PC-3 (cell line): ENCODE measurements around the gene LSR. TPM values are rescaled to one million over a fixed set of nuclear protein-coding genes. Genes with fewer than 3 reads are reported as not detected.

Source experiments
- ATAC-seq: fragments of 200-7000 bp; cut with Tn5 transposase; 2 replicates; pipeline ENCODE4 v1.9.1; 2020; ENCODE audit warnings: mild to moderate bottlenecking, moderate library complexity
- BruUV-seq: library from RNA; stranded (reverse); fragments of 400-500 nt; replicated peaks from 2 replicates; lab custom pipeline; 2021; lab: Mats Ljungman, UMichigan
- CTCF ChIA-PET: fragments of 300-600 bp; sonication (Branson Sonifier 250); formaldehyde crosslinking; loops from one replicate; lab custom pipeline; 2022; ENCODE audit warnings: antibody characterized with exemption; lab: Charles Lee
- POLR2A ChIA-PET: fragments of 300-600 bp; sonication (Branson Sonifier 250); formaldehyde crosslinking; loops from one replicate; lab custom pipeline; 2022; ENCODE audit warnings: antibody characterized with exemption; ENCODE audit not compliant: unreplicated experiment; lab: Charles Lee
- DNase-seq: peaks from one replicate; pipeline ENCODE4 v3.0.0-alpha.2; 2015
- H2AFZ ChIP-seq: fragments of 300-600 bp; sonication (generic); 2 replicates; pipeline ENCODE4 v1.6.0; 2016; ENCODE audit warnings: antibody characterized with exemption, low read length
- H3F3A ChIP-seq: fragments of 300-600 bp; sonication (generic); one replicate; pipeline ENCODE4 v1.6.0; 2017; ENCODE audit warnings: antibody characterized with exemption, low read length, control low read depth, mild to moderate bottlenecking; ENCODE audit not compliant: unreplicated experiment
- H3K27ac ChIP-seq: fragments of 300-600 bp; sonication (generic); 2 replicates; pipeline ENCODE4 v1.5.1; 2016; ENCODE audit warnings: mild to moderate bottlenecking, low read length
- H3K27me3 ChIP-seq: fragments of 300-600 bp; sonication (generic); 2 replicates; pipeline ENCODE4 v1.6.1; 2016; ENCODE audit warnings: low read length, mixed read lengths
- H3K36me3 ChIP-seq: fragments of 300-600 bp; sonication (generic); 2 replicates; pipeline ENCODE4 v1.6.1; 2016; ENCODE audit warnings: low read depth, mixed run types, low read length, mixed read lengths
- H3K4me1 ChIP-seq: fragments of 300-600 bp; sonication (generic); 2 replicates; pipeline ENCODE4 v1.5.1; 2016; ENCODE audit warnings: low read length; ENCODE audit not compliant: insufficient read depth
- H3K4me2 ChIP-seq: fragments of 300-600 bp; sonication (generic); 2 replicates; pipeline ENCODE4 v1.6.0; 2016; ENCODE audit warnings: low read length
- H3K4me3 ChIP-seq: fragments of 300-600 bp; sonication (generic); 2 replicates; pipeline ENCODE4 v1.5.1; 2016; ENCODE audit warnings: mild to moderate bottlenecking, low read length, mixed read lengths
- H3K79me2 ChIP-seq: fragments of 300-600 bp; sonication (generic); 2 replicates; pipeline ENCODE4 v1.6.1; 2017; ENCODE audit warnings: low read length, mixed read lengths
- H3K9ac ChIP-seq: fragments of 300-600 bp; sonication (generic); 2 replicates; pipeline ENCODE4 v1.6.0; 2016; ENCODE audit warnings: mild to moderate bottlenecking, low read length
- H3K9me2 ChIP-seq: fragments of 300-600 bp; sonication (generic); replicated peaks from 2 replicates; pipeline ENCODE4 v1.6.1; 2016; ENCODE audit warnings: mixed run types, low read length, mixed read lengths
- H3K9me3 ChIP-seq: fragments of 300-600 bp; sonication (generic); 2 replicates; pipeline ENCODE4 v1.6.1; 2016; ENCODE audit warnings: low read length, mixed read lengths
- H4K20me1 ChIP-seq: fragments of 300-600 bp; sonication (generic); 2 replicates; pipeline ENCODE4 v1.6.1; 2016; ENCODE audit warnings: low read length, mixed read lengths
- EZH2 ChIP-seq: fragments of 300-600 bp; sonication (generic); IDR thresholded peaks from one replicate; pipeline ENCODE4 v1.6.1; 2017; ENCODE audit warnings: antibody characterized with exemption, mild to moderate bottlenecking, low read length; ENCODE audit not compliant: unreplicated experiment
- EZH2phosphoT487 ChIP-seq: fragments of 300-600 bp; sonication (generic); IDR thresholded peaks from 2 replicates; pipeline ENCODE4 v1.6.1; 2018; ENCODE audit warnings: mild to moderate bottlenecking, antibody characterized with exemption, low read length, borderline replicate concordance
- intact Hi-C: fragments of 100-400 bp; cut with micrococcal nuclease; formaldehyde crosslinking; loops from 2 replicates; pipeline ENCODE4 v1.9.0; 2023
- total RNA-seq: library from RNA; depleted of rRNA; stranded (reverse); fragments of >200 nt; gene quantifications from 2 replicates; pipeline ENCODE4 v1.2.3, GENCODE V29; 2014; rRNA removed
- TF ChIP-seq, protein P1 (sequence below): fragments of 300-600 bp; sonication (generic); conservative IDR thresholded peaks from 2 replicates; pipeline ENCODE4 v1.5.1; 2017; ENCODE audit warnings: antibody characterized with exemption, low read depth, mild to moderate bottlenecking, low read length

The LSR gene
- total RNA-seq, 1 experiment from 2014 or later, result 91.0 TPM

DNA sequence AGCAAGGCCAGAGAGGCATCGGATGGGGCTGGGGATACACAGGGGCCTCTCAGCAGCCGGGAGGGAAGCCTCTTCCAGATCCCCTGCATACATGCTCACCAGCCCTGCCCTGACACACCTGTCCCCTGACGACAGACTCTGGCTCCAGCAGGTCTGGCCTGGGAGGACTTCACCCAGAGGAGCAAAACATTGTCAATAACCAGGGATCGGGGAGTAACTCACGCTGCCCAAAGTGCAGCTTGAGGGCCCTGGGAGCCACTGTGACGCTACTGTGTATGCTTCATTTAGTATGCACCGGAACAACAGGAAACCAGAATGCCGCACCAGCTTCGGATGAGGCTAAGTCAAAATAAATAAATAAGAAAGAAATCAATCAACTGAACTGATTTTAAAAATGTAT lies 67.8 kb downstream of the LSR start:
- Histone ChIP-seq H4K20me1 (no peaks in the 10 kb centered on the region), H3K36me3 (no peaks in the 10 kb centered on the region), H3K9me2 (no peaks in the 10 kb centered on the region), H3K4me2 (no peak overlapping the region), H2AFZ (no peak overlapping the region), H3K9me3 (no peaks in the 10 kb centered on the region), H3F3A (no peaks in the 10 kb centered on the region), H3K4me1 (peaks cover 13% of the 10 kb centered on the region), H3K4me3 (no peak overlapping the region), H3K9ac (no peak overlapping the region), H3K79me2 (no peaks in the 10 kb centered on the region), H3K27me3 (no peaks in the 10 kb centered on the region), H3K27ac (no peak overlapping the region)
- no peak for TF ChIP-seq EZH2phosphoT487
- no peak for TF ChIP-seq EZH2
- TF ChIP-seq, protein P1, sequence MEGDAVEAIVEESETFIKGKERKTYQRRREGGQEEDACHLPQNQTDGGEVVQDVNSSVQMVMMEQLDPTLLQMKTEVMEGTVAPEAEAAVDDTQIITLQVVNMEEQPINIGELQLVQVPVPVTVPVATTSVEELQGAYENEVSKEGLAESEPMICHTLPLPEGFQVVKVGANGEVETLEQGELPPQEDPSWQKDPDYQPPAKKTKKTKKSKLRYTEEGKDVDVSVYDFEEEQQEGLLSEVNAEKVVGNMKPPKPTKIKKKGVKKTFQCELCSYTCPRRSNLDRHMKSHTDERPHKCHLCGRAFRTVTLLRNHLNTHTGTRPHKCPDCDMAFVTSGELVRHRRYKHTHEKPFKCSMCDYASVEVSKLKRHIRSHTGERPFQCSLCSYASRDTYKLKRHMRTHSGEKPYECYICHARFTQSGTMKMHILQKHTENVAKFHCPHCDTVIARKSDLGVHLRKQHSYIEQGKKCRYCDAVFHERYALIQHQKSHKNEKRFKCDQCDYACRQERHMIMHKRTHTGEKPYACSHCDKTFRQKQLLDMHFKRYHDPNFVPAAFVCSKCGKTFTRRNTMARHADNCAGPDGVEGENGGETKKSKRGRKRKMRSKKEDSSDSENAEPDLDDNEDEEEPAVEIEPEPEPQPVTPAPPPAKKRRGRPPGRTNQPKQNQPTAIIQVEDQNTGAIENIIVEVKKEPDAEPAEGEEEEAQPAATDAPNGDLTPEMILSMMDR, result no peak
- ChIA-PET POLR2A (no interaction called here), CTCF (interaction anchor here (0.5 kb wide), 1 partner anchor 21 kb away, joined by 4 read pairs; no protein-coding TSS in a partner anchor)
- ATAC-seq, result no peak
- no peak for DNase-seq
- intact Hi-C loops, result no loop called here
- BruUV-seq, result no TSS peak

Other genes with a start within 250 kb of the LSR start
- gene GRAMD1A, start 248.7 kb upstream of the LSR start, total RNA-seq, result 24.8 and 32.8 TPM in 2 replicates
- 1.7 TPM in 2 replicates for gene SCN1B, start 218.5 kb upstream of the LSR start, total RNA-seq
- gene HPN, start 207.3 kb upstream of the LSR start, total RNA-seq, result 0.18 TPM in 1 of 2 replicates, not detected in the other
- gene FXYD3, start 133.2 kb upstream of the LSR start, total RNA-seq, result 48.7 and 61.6 TPM in 2 replicates
- 0.22 TPM in 1 of 2 replicates, not detected in the other for gene LGI4, start 113.9 kb upstream of the LSR start, total RNA-seq
- not detected in 2 replicates for gene FXYD1, start 110.2 kb upstream of the LSR start, total RNA-seq
- gene FXYD7, start 105.7 kb upstream of the LSR start, total RNA-seq, result not detected in 2 replicates
- gene FXYD5, start 94.3 kb upstream of the LSR start, total RNA-seq, result 114 and 123 TPM in 2 replicates
- gene FAM187B, start 20.3 kb upstream of the LSR start, total RNA-seq, result not detected in 2 replicates
- gene USF2, start 20.0 kb downstream of the LSR start, total RNA-seq, result 102 and 103 TPM in 2 replicates
- gene HAMP, start 33.5 kb downstream of the LSR start, total RNA-seq, result not detected in 2 replicates
- gene MAG, start 43.2 kb downstream of the LSR start, total RNA-seq, result not detected in 2 replicates
- gene CD22, start 80.2 kb downstream of the LSR start, total RNA-seq, result 0.07 TPM in 1 of 2 replicates, not detected in the other
- not detected in 2 replicates for gene FFAR1, start 98.9 kb downstream of the LSR start, total RNA-seq
- not detected in 2 replicates for gene FFAR3, start 109.5 kb downstream of the LSR start, total RNA-seq
- not detected in 2 replicates for gene GPR42, start 122.1 kb downstream of the LSR start, total RNA-seq
- not detected in 2 replicates for gene FFAR2, start 199.3 kb downstream of the LSR start, total RNA-seq
- not detected in 2 replicates for gene KRTDAP, start 241.5 kb downstream of the LSR start, total RNA-seq